ES-I3 (cell line): ENCODE data around the gene MRNIP.

ENCODE experiments used
- H3K36me3 ChIP-seq: 2 replicates; pipeline ENCODE4 v1.6.1; 2013; ENCODE audit warnings: mild to moderate bottlenecking, low read length, control low read depth, moderate library complexity; ENCODE audit not compliant: insufficient read depth
- H3K4me1 ChIP-seq: 2 replicates; pipeline ENCODE4 v1.6.1; 2013; ENCODE audit warnings: mild to moderate bottlenecking, control low read depth, low read length; ENCODE audit not compliant: insufficient read depth
- H3K9ac ChIP-seq: 2 replicates; pipeline ENCODE4 v1.6.1; 2013; ENCODE audit warnings: low read depth, mild to moderate bottlenecking, low read length, moderate library complexity
- H3K9me3 ChIP-seq: 2 replicates; pipeline ENCODE4 v1.6.1; 2013; ENCODE audit warnings: mild to moderate bottlenecking, low read length, moderate library complexity; ENCODE audit not compliant: control insufficient read depth, insufficient read depth

The MRNIP gene

GRCh38 chr5:179870952-179871351, 12.3 kb upstream of the MRNIP start:
- H3K36me3 ChIP-seq, result peaks cover 4% of the 10 kb centered on the region; the same call in 1 of the 2 replicates
- H3K9ac ChIP-seq, result no peak overlapping the region
- peaks cover 5% of the 10 kb centered on the region; the same call in 1 of the 2 replicates for H3K4me1 ChIP-seq
- H3K9me3 ChIP-seq, result no peaks in the 10 kb centered on the region

- H3K9me3 ChIP-seq, result no peaks in the 10 kb centered on the region
- peaks cover 4% of the 10 kb centered on the region; the same call in 1 of the 2 replicates for H3K36me3 ChIP-seq
- H3K4me1 ChIP-seq, result peaks cover 5% of the 10 kb centered on the region; the same call in 1 of the 2 replicates
- H3K9ac ChIP-seq, result no peak overlapping the region
Measured at GRCh38 chr5:179870403-179870903, 11.8 kb upstream of the MRNIP start.

- Histone ChIP-seq H3K36me3 (0 out of 2 replicates have a peak, but pooled peaks cover 4% of the 10 kb centered on the region), H3K9me3 (no peaks in the 10 kb centered on the region), H3K9ac (no peak overlapping the region), H3K4me1 (peaks cover 5% of the 10 kb centered on the region; the same call in 1 of the 2 replicates)
Measured at GRCh38 chr5:179869641-179870402, 11.2 kb upstream of the MRNIP start.

GRCh38 chr5:179869101-179869500, 10.5 kb upstream of the MRNIP start:
- Histone ChIP-seq H3K9me3 (no peaks in the 10 kb centered on the region), H3K4me1 (peaks cover 5% of the 10 kb centered on the region; the same call in 1 of the 2 replicates), H3K9ac (no peak overlapping the region), H3K36me3 (0 out of 2 replicates have a peak, but pooled peaks cover 4% of the 10 kb centered on the region)

- Histone ChIP-seq H3K9ac (no peak overlapping the region), H3K9me3 (no peaks in the 10 kb centered on the region), H3K36me3 (0 out of 2 replicates have a peak, but pooled peaks cover 4% of the 10 kb centered on the region), H3K4me1 (peaks cover 5% of the 10 kb centered on the region; the same call in 1 of the 2 replicates)
Measured at GRCh38 chr5:179868541-179868940, 9.9 kb upstream of the MRNIP start.

GRCh38 chr5:179867476-179867875, 8.9 kb upstream of the MRNIP start:
- Histone ChIP-seq H3K4me1 (peaks cover 5% of the 10 kb centered on the region; the same call in 1 of the 2 replicates), H3K9ac (no peak overlapping the region), H3K9me3 (no peaks in the 10 kb centered on the region; the same call in 1 of the 2 replicates), H3K36me3 (peaks cover 4% of the 10 kb centered on the region; the same call in 1 of the 2 replicates)

GRCh38 chr5:179867079-179867465, 8.5 kb upstream of the MRNIP start:
- Histone ChIP-seq H3K4me1 (peaks cover 5% of the 10 kb centered on the region; the same call in 1 of the 2 replicates), H3K36me3 (peaks cover 4% of the 10 kb centered on the region; the same call in 1 of the 2 replicates), H3K9ac (no peak overlapping the region), H3K9me3 (no peaks in the 10 kb centered on the region; the same call in 1 of the 2 replicates)

- H3K9ac ChIP-seq, result no peak overlapping the region
- H3K4me1 ChIP-seq, result peaks cover 5% of the 10 kb centered on the region; the same call in 1 of the 2 replicates
- H3K9me3 ChIP-seq, result no peaks in the 10 kb centered on the region; the same call in 1 of the 2 replicates
- peaks cover 4% of the 10 kb centered on the region; the same call in 1 of the 2 replicates for H3K36me3 ChIP-seq
Measured at GRCh38 chr5:179866241-179867078, 7.8 kb upstream of the MRNIP start.

- no peak overlapping the region for H3K9ac ChIP-seq
- H3K4me1 ChIP-seq, result peaks cover 5% of the 10 kb centered on the region; the same call in 1 of the 2 replicates
- peaks cover 4% of the 10 kb centered on the region; the same call in 1 of the 2 replicates for H3K36me3 ChIP-seq
- no peaks in the 10 kb centered on the region; the same call in 1 of the 2 replicates for H3K9me3 ChIP-seq
Measured at GRCh38 chr5:179865491-179866240, 7.0 kb upstream of the MRNIP start.

- H3K36me3 ChIP-seq, result peaks cover 4% of the 10 kb centered on the region; the same call in 1 of the 2 replicates
- H3K9ac ChIP-seq, result no peak overlapping the region
- no peaks in the 10 kb centered on the region; the same call in 1 of the 2 replicates for H3K9me3 ChIP-seq
- peaks cover 10% of the 10 kb centered on the region; the same call in 1 of the 2 replicates for H3K4me1 ChIP-seq
Measured at GRCh38 chr5:179864686-179865085, 6.1 kb upstream of the MRNIP start.

GRCh38 chr5:179863449-179864085, 5.0 kb upstream of the MRNIP start:
- H3K9me3 ChIP-seq, result no peaks in the 10 kb centered on the region; the same call in 1 of the 2 replicates
- no peak overlapping the region for H3K9ac ChIP-seq

GRCh38 chr5:179862891-179863290, 4.3 kb upstream of the MRNIP start:
- peaks cover 4% of the 10 kb centered on the region; the same call in 1 of the 2 replicates for H3K36me3 ChIP-seq
- H3K9ac ChIP-seq, result no peak overlapping the region
- H3K4me1 ChIP-seq, result peaks cover 10% of the 10 kb centered on the region; the same call in 1 of the 2 replicates
- H3K9me3 ChIP-seq, result no peaks in the 10 kb centered on the region; the same call in 1 of the 2 replicates

More at GRCh38 chr5:179863449-179864085, 5.0 kb upstream of the MRNIP start:
- Histone ChIP-seq H3K36me3 (peaks cover 4% of the 10 kb centered on the region; the same call in 1 of the 2 replicates), H3K4me1 (peaks cover 10% of the 10 kb centered on the region; the same call in 1 of the 2 replicates)

- Histone ChIP-seq H3K4me1 (peaks cover 5% of the 10 kb centered on the region; the same call in 1 of the 2 replicates), H3K9me3 (no peaks in the 10 kb centered on the region; the same call in 1 of the 2 replicates), H3K9ac (no peak overlapping the region), H3K36me3 (peaks cover 4% of the 10 kb centered on the region; the same call in 1 of the 2 replicates)
Measured at GRCh38 chr5:179862296-179862695, 3.7 kb upstream of the MRNIP start.
